ENCODE measurements around the gene AKNA. TPM values are rescaled to one million over a fixed set of nuclear protein-coding genes. Genes with fewer than 3 reads are reported as not detected.

The AKNA gene
- total and polyA plus RNA-seq, 2 of the 8 experiments (the other 6 are each of a cell fraction or from before 2014, with no cell fraction given), result 21.0 to 27.4 TPM

- TF ChIP-seq CTBP2 (IDR thresholded peaks at IDR 0.05; ENCODE audit: borderline replicate concordance, insufficient read depth, insufficient read length, low read length) (no peak), POLR2AphosphoS5 (IDR thresholded peaks at IDR 0.05; ENCODE audit: low read depth, low read length) (no peak), SIX5 (IDR thresholded peaks at IDR 0.05; ENCODE audit: low read depth, low read length) (no peak), NRF1 (IDR thresholded peaks at IDR 0.05; ENCODE audit: low read depth, low read length) (no peak), KDM5A (IDR thresholded peaks at IDR 0.05; ENCODE audit: low read length) (no peak), BRCA1 (IDR thresholded peaks at IDR 0.05; ENCODE audit: low read depth, low read length) (no peak), SRF (IDR thresholded peaks at IDR 0.05; ENCODE audit: low read depth, low read length) (no peak)
These were observed 72.7 kb downstream of the AKNA start (continued) for GRCh38 chr9:114314881-114315722.
